Caki2 (cell line): Measurements from ENCODE around the gene CDKN3. TPM values are rescaled to one million over a fixed set of nuclear protein-coding genes. Genes with fewer than 3 reads are reported as not detected.
"Not testable (repeated sequence)": the region's sequence is repeated elsewhere in the genome, so short reads cannot be mapped to it uniquely, and the experiment has no call there.

Experiments
- DNase-seq: peaks from one replicate; pipeline ENCODE4 v3.0.0-alpha.2; 2015; ENCODE audit warnings: low read depth
- in situ Hi-C: cut with HindIII; loops from 2 replicates; pipeline ENCODE4 v1.10.0; 2016; ENCODE audit warnings: low sequenced_read_pairs, low pct_unique_long_range_greater_than_20kb, mixed read lengths
- total RNA-seq: library from RNA; depleted of rRNA; stranded (reverse); fragments of >200 nt; shearing (Covaris generic); gene quantifications from 2 replicates; pipeline ENCODE4 v1.2.3, GENCODE V29; 2014; ENCODE audit warnings: low replicate concordance

The CDKN3 gene
- total RNA-seq, 1 experiment from 2014 or later: 101 TPM

GRCh38 chr14:54442961-54443360 lies 46.2 kb downstream of the CDKN3 start:
- in situ Hi-C loops, DNase-seq: not testable (repeated sequence)

- no peak for DNase-seq
- in situ Hi-C loops: no loop called here
Measured at GRCh38 chr14:54443981-54444380, 47.2 kb downstream of the CDKN3 start.

GRCh38 chr14:54444681-54445080 lies 47.9 kb downstream of the CDKN3 start:
- DNase-seq: no peak
- in situ Hi-C loops: no loop called here

GRCh38 chr14:54446161-54446693 lies 49.4 kb downstream of the CDKN3 start:
- in situ Hi-C loops: no loop called here

GRCh38 chr14:54447231-54447692 lies 50.5 kb downstream of the CDKN3 start:
- in situ Hi-C loops: no loop called here
- no peak for DNase-seq

More at GRCh38 chr14:54446161-54446693, 49.4 kb downstream of the CDKN3 start:
- no peak for DNase-seq

- DNase-seq: no peak
- in situ Hi-C loops: no loop called here
Measured at GRCh38 chr14:54450535-54450934, 53.7 kb downstream of the CDKN3 start.

- no peak for DNase-seq
- in situ Hi-C loops: no loop called here
Measured at GRCh38 chr14:54451121-54451601, 54.4 kb downstream of the CDKN3 start.

- in situ Hi-C loops: no loop called here
- DNase-seq: no peak
Measured at GRCh38 chr14:54451961-54452360, 55.2 kb downstream of the CDKN3 start.

- in situ Hi-C loops: no loop called here
- no peak for DNase-seq
Measured at GRCh38 chr14:54453252-54453651, 56.4 kb downstream of the CDKN3 start.

GRCh38 chr14:54453990-54454389 lies 57.2 kb downstream of the CDKN3 start:
- in situ Hi-C loops, DNase-seq: not testable (repeated sequence)

- no peak for DNase-seq
- in situ Hi-C loops: no loop called here
Measured at GRCh38 chr14:54455363-54455762, 58.6 kb downstream of the CDKN3 start.

GRCh38 chr14:54456820-54457608 lies 60.2 kb downstream of the CDKN3 start:
- DNase-seq, in situ Hi-C loops: not testable (repeated sequence)

GRCh38 chr14:54457609-54457996 lies 60.8 kb downstream of the CDKN3 start:
- DNase-seq: no peak
- in situ Hi-C loops: no loop called here

GRCh38 chr14:54458536-54458935 lies 61.7 kb downstream of the CDKN3 start:
- DNase-seq, in situ Hi-C loops: not testable (repeated sequence)

- in situ Hi-C loops: no loop called here
- no peak for DNase-seq
Measured at GRCh38 chr14:54459106-54459505, 62.3 kb downstream of the CDKN3 start.

GRCh38 chr14:54462048-54462447 lies 65.2 kb downstream of the CDKN3 start:
- in situ Hi-C loops: no loop called here
- no peak for DNase-seq

GRCh38 chr14:54465654-54466053 lies 68.8 kb downstream of the CDKN3 start:
- in situ Hi-C loops: no loop called here
- no peak for DNase-seq

GRCh38 chr14:54467280-54467679 lies 70.5 kb downstream of the CDKN3 start:
- in situ Hi-C loops: no loop called here
- DNase-seq: no peak
